WTC11 (cell line): ENCODE measurements around the gene BMP8B. TPM values are rescaled to one million over a fixed set of nuclear protein-coding genes. Genes with fewer than 3 reads are reported as not detected.

Experiments used
- ATAC-seq: fragments of 200-7000 bp; cut with Tn5 transposase; 2 replicates; pipeline ENCODE4 v1.10.0; 2021; ENCODE audit warnings: mild to moderate bottlenecking, moderate library complexity
- CTCF ChIA-PET: fragments of 300-600 bp; sonication (Branson Sonifier 250); formaldehyde crosslinking; loops from one replicate; lab custom pipeline; 2021; ENCODE audit warnings: antibody characterized with exemption; lab: Charles Lee
- POLR2A ChIA-PET: fragments of 350-600 bp; sonication (Branson Sonifier 250); formaldehyde crosslinking; loops from one replicate; lab custom pipeline; 2021; ENCODE audit warnings: antibody characterized with exemption; lab: Charles Lee
- DNase-seq: peaks from one replicate; pipeline ENCODE4 v3.0.0; 2021; ENCODE audit warnings: low spot score
- H3K27ac Mint-ChIP-seq: 2 replicates; pipeline ENCODE4 v1.8.0; 2021; ENCODE audit warnings: mixed read lengths
- H3K27me3 Mint-ChIP-seq: 2 replicates; pipeline ENCODE4 v1.8.0; 2021; ENCODE audit warnings: low read depth, mild to moderate bottlenecking, moderate library complexity, mixed read lengths
- H3K36me3 Mint-ChIP-seq: 2 replicates; pipeline ENCODE4 v1.8.0; 2021; ENCODE audit warnings: mixed read lengths
- H3K4me1 Mint-ChIP-seq: 2 replicates; pipeline ENCODE4 v1.8.0; 2022; ENCODE audit warnings: mixed read lengths
- H3K4me3 Mint-ChIP-seq: 2 replicates; pipeline ENCODE4 v1.8.0; 2021; ENCODE audit warnings: mild to moderate bottlenecking, moderate library complexity, mixed read lengths
- H3K9me3 Mint-ChIP-seq: 2 replicates; pipeline ENCODE4 v1.8.0; 2021; ENCODE audit warnings: mixed read lengths
- E2F5 ChIP-seq: sonication (generic); formaldehyde crosslinking; IDR thresholded peaks from 2 replicates; pipeline ENCODE4 v1.8.1; 2022; ENCODE audit warnings: mild to moderate bottlenecking, moderate library complexity, missing genetic modification reagents
- ELF4 ChIP-seq: sonication (generic); formaldehyde crosslinking; IDR thresholded peaks from 2 replicates; pipeline ENCODE4 v1.8.1; 2022; ENCODE audit warnings: low read depth, mild to moderate bottlenecking, moderate library complexity, missing genetic modification reagents
- FOXJ3 ChIP-seq: sonication (generic); formaldehyde crosslinking; IDR thresholded peaks from 2 replicates; pipeline ENCODE4 v1.9.0; 2021; ENCODE audit warnings: missing genetic modification reagents, mild to moderate bottlenecking, borderline replicate concordance
- FOXP1 ChIP-seq: sonication (generic); formaldehyde crosslinking; IDR thresholded peaks from 2 replicates; pipeline ENCODE4 v1.8.0; 2022; ENCODE audit warnings: missing genetic modification reagents, mild to moderate bottlenecking, moderate library complexity, borderline replicate concordance
- GABPB1 ChIP-seq: sonication (generic); formaldehyde crosslinking; IDR thresholded peaks from 2 replicates; pipeline ENCODE4 v1.8.1; 2023; ENCODE audit warnings: mild to moderate bottlenecking, missing genetic modification reagents
- GTF2I ChIP-seq: fragments of 250-450 bp; sonication (Bioruptor Pico); conservative IDR thresholded peaks from 2 replicates; pipeline ENCODE4 v1.4.0; 2021; ENCODE audit warnings: mild to moderate bottlenecking
- HMGXB4 ChIP-seq: sonication (generic); formaldehyde crosslinking; IDR thresholded peaks from 2 replicates; pipeline ENCODE4 v1.8.1; 2023; ENCODE audit warnings: mild to moderate bottlenecking, moderate library complexity, missing genetic modification reagents
- NR2C2 ChIP-seq: sonication (generic); formaldehyde crosslinking; IDR thresholded peaks from 2 replicates; pipeline ENCODE4 v1.8.0; 2022; ENCODE audit warnings: mild to moderate bottlenecking, missing genetic modification reagents
- PRRX2 ChIP-seq: fragments of 250-450 bp; sonication (Bioruptor Pico); IDR thresholded peaks from 2 replicates; pipeline ENCODE4 v1.8.0; 2021; ENCODE audit warnings: mild to moderate bottlenecking
- SMAD3 ChIP-seq: sonication (generic); formaldehyde crosslinking; IDR thresholded peaks from 2 replicates; pipeline ENCODE4 v1.8.0; 2022; ENCODE audit warnings: missing genetic modification reagents, mild to moderate bottlenecking, borderline replicate concordance
- SP1 ChIP-seq: sonication (generic); formaldehyde crosslinking; conservative IDR thresholded peaks from 2 replicates; pipeline ENCODE4 v1.8.1; 2022; ENCODE audit warnings: missing genetic modification reagents
- TP53 ChIP-seq: sonication (generic); formaldehyde crosslinking; IDR thresholded peaks from 2 replicates; pipeline ENCODE4 v1.8.1; 2023; ENCODE audit warnings: mild to moderate bottlenecking, missing genetic modification reagents
- ZBTB21 ChIP-seq: sonication (generic); formaldehyde crosslinking; IDR thresholded peaks from 2 replicates; pipeline ENCODE4 v1.8.1; 2023; ENCODE audit warnings: mild to moderate bottlenecking, missing genetic modification reagents, borderline replicate concordance
- ZNF263 ChIP-seq: sonication (generic); formaldehyde crosslinking; IDR thresholded peaks from 2 replicates; pipeline ENCODE4 v1.8.1; 2022; ENCODE audit warnings: low read depth, mild to moderate bottlenecking, moderate library complexity, missing genetic modification reagents
- ZNF425 ChIP-seq: fragments of 250-450 bp; sonication (Bioruptor Pico); conservative IDR thresholded peaks from 2 replicates; pipeline ENCODE4 v1.9.0; 2021; ENCODE audit warnings: mild to moderate bottlenecking
- ZNF512 ChIP-seq: sonication (generic); formaldehyde crosslinking; IDR thresholded peaks from 2 replicates; pipeline ENCODE4 v1.8.1; 2022; ENCODE audit warnings: missing genetic modification reagents, borderline replicate concordance
- total RNA-seq: library from RNA; stranded (reverse); gene quantifications from 3 replicates; pipeline ENCODE4 v1.2.3, GENCODE V29; 2021
- TF ChIP-seq, protein P1 (sequence below): sonication (generic); formaldehyde crosslinking; IDR thresholded peaks from 2 replicates; pipeline ENCODE4 v1.8.0; 2022; ENCODE audit warnings: mild to moderate bottlenecking, missing genetic modification reagents
- TF ChIP-seq, protein P2 (sequence below): fragments of 200-600 bp; IDR thresholded peaks from 2 replicates; pipeline ENCODE4 v1.8.0; 2022; ENCODE audit warnings: antibody characterized with exemption

The BMP8B gene
- total RNA-seq, 1 experiment from 2014 or later, result 0.74 TPM

- POLR2A ChIA-PET, result no interaction called here
- TF ChIP-seq GABPB1 (no peak), NR2C2 (CRISPR knock-in tag) (no peak), FOXP1 (no peak), SMAD3 (no peak), ZBTB21 (CRISPR knock-in tag) (no peak), ZNF263 (CRISPR knock-in tag) (no peak), ELF4 (no peak), FOXJ3 (no peak), TP53 (CRISPR knock-in tag) (no peak), PRRX2 (no peak)
- TF ChIP-seq, protein P1, sequence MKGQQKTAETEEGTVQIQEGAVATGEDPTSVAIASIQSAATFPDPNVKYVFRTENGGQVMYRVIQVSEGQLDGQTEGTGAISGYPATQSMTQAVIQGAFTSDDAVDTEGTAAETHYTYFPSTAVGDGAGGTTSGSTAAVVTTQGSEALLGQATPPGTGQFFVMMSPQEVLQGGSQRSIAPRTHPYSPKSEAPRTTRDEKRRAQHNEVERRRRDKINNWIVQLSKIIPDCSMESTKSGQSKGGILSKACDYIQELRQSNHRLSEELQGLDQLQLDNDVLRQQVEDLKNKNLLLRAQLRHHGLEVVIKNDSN, result no peak
- CTCF ChIA-PET, result interaction anchor here (1.7 kb wide), 1 partner anchor 116 kb away, joined by 5 read pairs; no protein-coding TSS in a partner anchor
- no peak for DNase-seq
- ATAC-seq, result no peak
- Mint-ChIP-seq H3K27ac (no peak overlapping the region), H3K9me3 (no peaks in the 10 kb centered on the region), H3K4me1 (no peaks in the 10 kb centered on the region), H3K4me3 (no peak overlapping the region), H3K36me3 (no peaks in the 10 kb centered on the region), H3K27me3 (peaks cover 94% of the 10 kb centered on the region)
These were observed 67.0 kb downstream of the BMP8B start for GRCh38 chr1:39721664-39722063.

DNA sequence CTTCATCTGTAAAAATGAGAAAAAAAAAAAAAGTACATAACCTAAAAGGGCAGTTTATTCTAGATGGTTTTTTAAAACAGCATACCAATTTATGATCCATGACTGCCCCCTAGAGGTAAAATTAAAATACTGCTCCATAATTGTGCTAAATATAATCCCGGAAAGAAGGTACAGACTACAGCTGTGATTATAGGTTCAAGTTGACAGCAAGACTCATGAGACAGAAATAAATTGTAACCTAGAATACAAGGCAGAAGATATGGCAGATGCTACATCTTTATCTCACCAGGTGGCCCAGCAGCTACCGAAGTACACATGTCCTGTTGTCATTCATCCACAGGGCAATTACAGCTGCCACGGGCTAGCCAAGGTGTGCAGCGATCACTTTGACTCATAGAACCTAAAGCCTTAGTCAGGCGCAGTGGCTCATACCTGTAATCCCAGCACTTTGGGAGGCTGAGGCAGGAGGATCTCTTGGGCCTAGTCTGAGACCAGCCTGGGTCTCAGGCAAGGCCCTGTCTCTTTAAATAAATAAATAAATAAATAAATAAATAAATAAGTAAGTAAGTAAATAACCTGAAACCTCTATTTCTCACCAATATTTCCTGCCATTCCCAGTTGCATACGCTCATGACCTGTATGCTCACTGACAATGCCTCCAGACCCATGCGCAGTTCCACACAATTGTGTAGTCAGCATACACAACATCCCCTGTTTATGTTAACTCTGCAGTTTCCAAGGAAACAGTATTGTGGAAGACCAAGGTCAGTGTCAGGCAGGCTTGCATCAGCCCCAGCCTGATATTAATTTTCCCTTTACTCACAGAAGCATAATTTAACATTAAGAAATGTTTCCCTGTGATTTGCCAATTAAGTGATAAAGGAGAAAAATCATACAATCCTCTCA lies 68.3 kb downstream of the BMP8B start:
- Mint-ChIP-seq H3K27ac (no peak overlapping the region), H3K27me3 (peaks cover 94% of the 10 kb centered on the region), H3K4me1 (no peaks in the 10 kb centered on the region), H3K9me3 (no peaks in the 10 kb centered on the region), H3K36me3 (no peaks in the 10 kb centered on the region), H3K4me3 (no peak overlapping the region)
- CTCF ChIA-PET, result interaction anchor here (0.6 to 3.7 kb wide), 26 partner anchors 8 to 537 kb away, joined by 3 to 35 read pairs (median 4); partner anchors contain the start of genes NT5C1A and PPIE
- TF ChIP-seq HMGXB4 (CRISPR knock-in tag), result no peak
- TF ChIP-seq, protein P2, sequence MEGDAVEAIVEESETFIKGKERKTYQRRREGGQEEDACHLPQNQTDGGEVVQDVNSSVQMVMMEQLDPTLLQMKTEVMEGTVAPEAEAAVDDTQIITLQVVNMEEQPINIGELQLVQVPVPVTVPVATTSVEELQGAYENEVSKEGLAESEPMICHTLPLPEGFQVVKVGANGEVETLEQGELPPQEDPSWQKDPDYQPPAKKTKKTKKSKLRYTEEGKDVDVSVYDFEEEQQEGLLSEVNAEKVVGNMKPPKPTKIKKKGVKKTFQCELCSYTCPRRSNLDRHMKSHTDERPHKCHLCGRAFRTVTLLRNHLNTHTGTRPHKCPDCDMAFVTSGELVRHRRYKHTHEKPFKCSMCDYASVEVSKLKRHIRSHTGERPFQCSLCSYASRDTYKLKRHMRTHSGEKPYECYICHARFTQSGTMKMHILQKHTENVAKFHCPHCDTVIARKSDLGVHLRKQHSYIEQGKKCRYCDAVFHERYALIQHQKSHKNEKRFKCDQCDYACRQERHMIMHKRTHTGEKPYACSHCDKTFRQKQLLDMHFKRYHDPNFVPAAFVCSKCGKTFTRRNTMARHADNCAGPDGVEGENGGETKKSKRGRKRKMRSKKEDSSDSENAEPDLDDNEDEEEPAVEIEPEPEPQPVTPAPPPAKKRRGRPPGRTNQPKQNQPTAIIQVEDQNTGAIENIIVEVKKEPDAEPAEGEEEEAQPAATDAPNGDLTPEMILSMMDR, result peak; percentile 51; the same call in 1 of the 2 replicates
- TF ChIP-seq, all 79 proteins: peak for 1
- DNase-seq (no peak), ATAC-seq (no peak; the same call in 1 of the 2 replicates)
- POLR2A ChIA-PET, result interaction anchor here (0.5 kb wide), 1 partner anchor 114 kb away, joined by 7 read pairs; no protein-coding TSS in a partner anchor

DNA sequence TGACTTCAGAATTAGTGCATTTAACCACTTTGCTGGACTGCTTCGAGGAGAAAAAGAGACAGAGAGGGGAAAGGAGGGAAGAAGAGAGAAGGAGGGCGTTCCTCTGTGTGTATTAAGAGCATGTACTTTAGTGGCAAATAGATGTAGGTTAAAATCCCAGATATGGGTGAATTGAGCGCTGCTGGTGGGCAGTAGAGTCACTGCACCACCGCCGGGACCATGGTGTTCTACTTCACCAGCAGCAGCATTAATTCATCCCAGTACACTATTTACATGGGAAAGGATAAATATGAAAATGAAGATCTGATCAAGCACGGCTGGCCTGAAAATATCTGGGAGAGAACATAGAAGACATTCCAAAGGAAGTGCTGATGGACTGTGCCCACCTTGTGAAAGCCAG lies 70.9 kb downstream of the BMP8B start:
- Mint-ChIP-seq H3K36me3 (no peaks in the 10 kb centered on the region), H3K9me3 (no peaks in the 10 kb centered on the region), H3K27ac (no peak overlapping the region), H3K4me3 (no peak overlapping the region), H3K4me1 (no peaks in the 10 kb centered on the region), H3K27me3 (peaks cover 97% of the 10 kb centered on the region)
- ChIA-PET CTCF (interaction anchor here (3.7 kb wide), 1 partner anchor 46 kb away, joined by 35 read pairs; the partner anchor contains the start of gene NT5C1A), POLR2A (no interaction called here)
- ATAC-seq (no peak), DNase-seq (no peak)
- TF ChIP-seq SP1 (CRISPR knock-in tag), result no peak
- no peak for TF ChIP-seq ZNF425 (CRISPR knock-in tag)
- no peak for TF ChIP-seq ZNF512 (CRISPR knock-in tag)
- no peak for TF ChIP-seq GTF2I (CRISPR knock-in tag)
- TF ChIP-seq E2F5, result no peak
- no peak for TF ChIP-seq HMGXB4 (CRISPR knock-in tag)
